NCI-H146 (cell line): ENCODE results near the gene OR6Y1.

Source experiments
- DNase-seq: peaks from one replicate; lab custom pipeline; 2025; lab: John Stamatoyannopoulos, UW

OR6Y1 gene

DNA sequence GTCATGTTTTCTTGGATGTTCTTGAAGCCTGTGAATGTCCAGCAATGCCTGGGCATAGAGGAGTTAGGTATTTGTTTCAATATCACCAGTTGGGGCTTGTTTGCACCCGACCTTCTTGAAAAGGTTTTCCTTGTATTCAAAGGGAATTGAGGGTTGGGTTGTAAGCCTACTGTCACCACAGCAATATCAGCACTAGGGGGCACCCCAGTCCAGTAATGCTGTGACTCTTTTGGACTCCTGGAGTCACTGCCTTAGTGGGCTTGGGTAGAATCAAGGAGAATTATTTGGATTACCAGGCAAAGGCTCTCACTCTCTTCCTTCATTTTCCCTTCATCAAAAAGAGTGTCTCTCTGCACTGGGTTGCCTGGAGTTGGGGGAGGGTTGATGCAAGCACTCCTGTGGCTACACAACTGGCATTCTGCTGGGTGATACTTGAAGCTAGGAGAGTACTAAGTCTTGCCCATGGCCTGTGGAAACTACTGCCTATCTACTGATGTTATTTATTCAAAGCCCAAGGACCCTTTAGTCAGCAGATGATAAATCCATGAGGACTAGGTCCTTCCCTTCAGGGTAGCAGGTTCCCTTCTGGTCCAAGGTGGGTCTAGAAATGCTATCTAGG lies 47.7 kb downstream of the OR6Y1 start:
- DNase-seq = no peak

GRCh38 chr1:158496374-158496773 lies 57.8 kb downstream of the OR6Y1 start:
- no peak for DNase-seq

DNA sequence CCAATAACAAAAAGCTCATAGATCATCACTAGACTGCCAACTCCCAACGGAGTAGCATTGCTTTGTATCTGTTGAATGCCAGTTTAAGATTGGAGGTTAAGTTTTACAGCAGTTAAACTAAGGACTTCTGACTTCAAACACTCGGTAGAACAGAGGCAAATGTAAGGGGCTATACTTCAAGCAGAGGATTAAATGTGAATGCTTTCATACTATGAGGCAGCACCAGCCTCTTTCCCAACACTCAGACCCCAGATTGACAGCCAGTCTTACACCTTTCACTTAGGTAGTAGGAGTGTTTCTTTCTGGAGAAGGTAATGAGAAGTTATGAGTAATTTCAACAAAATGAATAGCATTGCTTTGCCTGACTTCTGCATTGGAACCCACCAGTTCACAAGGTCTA lies 59.4 kb downstream of the OR6Y1 start:
- no peak for DNase-seq
